K562 (cell line): ENCODE results near the gene HACD1. TPM values are rescaled to one million over a fixed set of nuclear protein-coding genes. Genes with fewer than 3 reads are reported as not detected.

Experiments
- CHD1 ChIP-seq: fragments of 200-600 bp; sonication (generic); IDR thresholded peaks from one replicate; pipeline ENCODE4 v1.6.1; 2012; ENCODE audit warnings: mild to moderate bottlenecking, moderate library complexity, low read length, inconsistent platforms
- ESRRA ChIP-seq: fragments of 450-650 bp; IDR thresholded peaks from 2 replicates; pipeline ENCODE4 v1.6.1; 2014; ENCODE audit warnings: low read depth, mild to moderate bottlenecking, moderate library complexity, borderline replicate concordance
- GATAD2A ChIP-seq: fragments of 450-650 bp; IDR thresholded peaks from 2 replicates; pipeline ENCODE4 v1.6.1; 2017
- GTF2A2 ChIP-seq: IDR thresholded peaks from 2 replicates; pipeline ENCODE4 v1.6.1; 2016; ENCODE audit warnings: mild to moderate bottlenecking, missing genetic modification characterization, missing compliant biosample characterization
- JUND ChIP-seq, 2 experiments: IDR thresholded peaks; 2 replicates in 1 of 2; 3 replicates in 1 of 2; pipeline ENCODE4 v1.6.1; 2011; ENCODE audit warnings: borderline replicate concordance in 2 of 2, low read depth in 2 of 2, low read length in 2 of 2, improper control_type of control experiment in 1 of 2, missing biosample characterization in 1 of 2, missing genetic modification characterization in 1 of 2, missing genetic modification reagents in 1 of 2
- KHSRP ChIP-seq: fragments of 450-650 bp; IDR thresholded peaks from 2 replicates; pipeline ENCODE4 v1.6.1; 2017
- KLF13 ChIP-seq: fragments of 450-650 bp; IDR thresholded peaks from 2 replicates; pipeline ENCODE4 v1.6.1; 2016; ENCODE audit warnings: missing genetic modification characterization, low read depth, mild to moderate bottlenecking, missing compliant biosample characterization, moderate library complexity, borderline replicate concordance
- NR1H2 ChIP-seq: sonication (generic); formaldehyde crosslinking; IDR thresholded peaks from 2 replicates; pipeline ENCODE4 v1.4.0; 2020; ENCODE audit warnings: mild to moderate bottlenecking, missing genetic modification reagents
- POLR2B ChIP-seq: fragments of 450-650 bp; IDR thresholded peaks from 2 replicates; pipeline ENCODE4 v1.6.1; 2018; ENCODE audit warnings: low read depth; ENCODE audit not compliant: partially characterized antibody
- TCF7 ChIP-seq: sonication (generic); IDR thresholded peaks from 2 replicates; pipeline ENCODE4 v1.6.1; 2016; ENCODE audit warnings: antibody characterized with exemption, borderline replicate concordance
- TEAD2 ChIP-seq: fragments of 450-650 bp; IDR thresholded peaks from 2 replicates; pipeline ENCODE4 v1.6.1; 2016; ENCODE audit warnings: missing genetic modification characterization, control low read depth, missing compliant biosample characterization
- XRCC5 ChIP-seq: fragments of 200-400 bp; formaldehyde crosslinking; IDR thresholded peaks from 2 replicates; pipeline ENCODE4 v1.6.1; 2017; ENCODE audit warnings: low read depth, mild to moderate bottlenecking, low read length
- ZEB2 ChIP-seq: fragments of 450-650 bp; IDR thresholded peaks from 2 replicates; pipeline ENCODE4 v1.6.1; 2016
- ZNF232 ChIP-seq: sonication (generic); formaldehyde crosslinking; IDR thresholded peaks from 2 replicates; pipeline ENCODE4 v1.8.0; 2022; ENCODE audit warnings: mild to moderate bottlenecking, missing genetic modification reagents
- ZNF3 ChIP-seq: fragments of 250-450 bp; sonication (Bioruptor Pico); IDR thresholded peaks from 2 replicates; pipeline ENCODE4 v1.5.0; 2021; ENCODE audit warnings: mild to moderate bottlenecking, moderate library complexity
- ZNF561 ChIP-seq: fragments of 450-650 bp; formaldehyde crosslinking; conservative IDR thresholded peaks from 2 replicates; pipeline ENCODE4 v1.4.0; 2020; ENCODE audit warnings: mild to moderate bottlenecking, moderate library complexity
- ZNF586 ChIP-seq: fragments of 450-650 bp; formaldehyde crosslinking; conservative IDR thresholded peaks from 2 replicates; pipeline ENCODE4 v1.4.0; 2020; ENCODE audit warnings: mild to moderate bottlenecking, moderate library complexity
- polyA plus RNA-seq, 8 experiments: library from polyadenylated mRNA; depleted of rRNA in 4 of 8; stranded (reverse) in 5 of 8; unstranded in 3 of 8; fragments of >200 nt; fragmentation: Nextera tagmentation in 2 of 8; fragmentation: Illumina TruSeq in 1 of 8; extraction: Ambion mirVana in 2 of 8; extraction: Trizol in 1 of 8; gene quantifications; 2 replicates each; pipeline versions ENCODE4 v1.2.1 to v1.2.3, GENCODE V29; 2011 to 2014; ENCODE audit warnings: inconsistent platforms in 1 of 8, missing spikeins in 1 of 8
- total RNA-seq, 7 experiments: library from RNA; depleted of rRNA in 6 of 7; stranded (reverse); fragments of >200 nt in 6 of 7; fragmentation: Illumina TruSeq in 2 of 7; extraction: Trizol in 2 of 7; gene quantifications; 2 replicates each; pipeline versions ENCODE4 v1.2.1 to v1.2.3, GENCODE V29; 2011 to 2021; ENCODE audit warnings: low replicate concordance in 1 of 7
- TF ChIP-seq, protein P1 (sequence below), 3 experiments: fragments of 200-800 bp in 1 of 3; fragments of 250-450 bp in 1 of 3; fragments of 450-650 bp in 1 of 3; sonication (Bioruptor Pico) in 1 of 3; sonication (Bioruptor generic) in 1 of 3; formaldehyde crosslinking in 1 of 3; IDR thresholded peaks; 2 replicates each; pipeline versions ENCODE4 v1.6.1 to v1.8.0; 2016 to 2022; ENCODE audit warnings: mild to moderate bottlenecking in 2 of 3, missing genetic modification characterization in 2 of 3, missing compliant biosample characterization in 1 of 3, moderate library complexity in 1 of 3
- TF ChIP-seq, protein P2 (sequence below): fragments of 450-650 bp; IDR thresholded peaks from 2 replicates; pipeline ENCODE4 v1.6.1; 2017; ENCODE audit warnings: antibody characterized with exemption, mild to moderate bottlenecking
- TF ChIP-seq, protein P3 (sequence below), 3 experiments: fragments of 200-800 bp in 1 of 3; sonication (Bioruptor generic) in 1 of 3; sonication (generic) in 1 of 3; formaldehyde crosslinking in 1 of 3; IDR thresholded peaks; 2 replicates each; pipeline versions ENCODE4 v1.6.1 to v1.8.0; 2016 to 2022; ENCODE audit warnings: mild to moderate bottlenecking in 2 of 3, missing compliant biosample characterization in 2 of 3, missing genetic modification characterization in 2 of 3, missing genetic modification reagents in 1 of 3

HACD1 gene
- total and polyA plus RNA-seq, 9 of the 15 experiments (the other 6 are each of a cell fraction or from before 2014, with no cell fraction given) = 0.99 to 4.5 (median 2.4) TPM

DNA sequence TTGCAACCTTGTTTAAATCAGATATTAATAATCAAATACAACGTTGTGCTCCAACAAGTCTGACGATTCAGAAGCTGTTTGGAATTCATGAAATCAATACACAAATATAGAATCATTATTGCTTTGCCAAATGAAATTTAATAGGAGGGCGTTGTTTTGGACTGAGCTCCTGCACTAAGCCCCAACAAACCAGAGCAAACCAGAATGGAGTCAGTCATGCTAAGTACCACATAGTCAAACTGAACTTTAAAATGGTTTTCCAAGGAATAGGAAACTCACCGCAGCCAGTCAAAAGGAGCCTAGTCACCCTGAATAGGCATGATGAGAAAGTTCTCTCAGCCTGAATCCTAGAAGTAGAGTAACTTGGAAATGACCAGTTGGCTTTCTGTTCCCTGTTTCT is 53.7 kb downstream of the HACD1 start (continued):
- TF ChIP-seq JUND (IDR thresholded peaks at IDR 0.05; ENCODE audit: borderline replicate concordance, low read depth, low read length) = no peak
- TF ChIP-seq JUND (tag; IDR thresholded peaks at IDR 0.05; ENCODE audit: borderline replicate concordance, low read depth, low read length) = peak; percentile 59; the same call in 2 of the 3 replicates
- 0 out of 2 replicates have a peak, but pooled peaks have one; percentile 49 for TF ChIP-seq GATAD2A
- no peak for TF ChIP-seq ZNF586 (CRISPR knock-in tag)
- no peak for TF ChIP-seq ZNF232 (CRISPR knock-in tag)
- TF ChIP-seq GTF2A2 (tag) = 0 out of 2 replicates have a peak, but pooled peaks have one; percentile 51
- TF ChIP-seq KHSRP = no peak
- peak; percentile 68; the same call in 1 of the 2 replicates for TF ChIP-seq KLF13 (tag)
- TF ChIP-seq TCF7 = no peak
- TF ChIP-seq, protein P1, sequence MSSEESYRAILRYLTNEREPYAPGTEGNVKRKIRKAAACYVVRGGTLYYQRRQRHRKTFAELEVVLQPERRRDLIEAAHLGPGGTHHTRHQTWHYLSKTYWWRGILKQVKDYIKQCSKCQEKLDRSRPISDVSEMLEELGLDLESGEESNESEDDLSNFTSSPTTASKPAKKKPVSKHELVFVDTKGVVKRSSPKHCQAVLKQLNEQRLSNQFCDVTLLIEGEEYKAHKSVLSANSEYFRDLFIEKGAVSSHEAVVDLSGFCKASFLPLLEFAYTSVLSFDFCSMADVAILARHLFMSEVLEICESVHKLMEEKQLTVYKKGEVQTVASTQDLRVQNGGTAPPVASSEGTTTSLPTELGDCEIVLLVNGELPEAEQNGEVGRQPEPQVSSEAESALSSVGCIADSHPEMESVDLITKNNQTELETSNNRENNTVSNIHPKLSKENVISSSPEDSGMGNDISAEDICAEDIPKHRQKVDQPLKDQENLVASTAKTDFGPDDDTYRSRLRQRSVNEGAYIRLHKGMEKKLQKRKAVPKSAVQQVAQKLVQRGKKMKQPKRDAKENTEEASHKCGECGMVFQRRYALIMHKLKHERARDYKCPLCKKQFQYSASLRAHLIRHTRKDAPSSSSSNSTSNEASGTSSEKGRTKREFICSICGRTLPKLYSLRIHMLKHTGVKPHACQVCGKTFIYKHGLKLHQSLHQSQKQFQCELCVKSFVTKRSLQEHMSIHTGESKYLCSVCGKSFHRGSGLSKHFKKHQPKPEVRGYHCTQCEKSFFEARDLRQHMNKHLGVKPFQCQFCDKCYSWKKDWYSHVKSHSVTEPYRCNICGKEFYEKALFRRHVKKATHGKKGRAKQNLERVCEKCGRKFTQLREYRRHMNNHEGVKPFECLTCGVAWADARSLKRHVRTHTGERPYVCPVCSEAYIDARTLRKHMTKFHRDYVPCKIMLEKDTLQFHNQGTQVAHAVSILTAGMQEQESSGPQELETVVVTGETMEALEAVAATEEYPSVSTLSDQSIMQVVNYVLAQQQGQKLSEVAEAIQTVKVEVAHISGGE (CRISPR knock-in tag; IDR thresholded peaks at IDR 0.05) = no peak
- no peak for TF ChIP-seq ZEB2
- no peak for TF ChIP-seq ESRRA
- no peak for TF ChIP-seq XRCC5
- TF ChIP-seq, protein P2, sequence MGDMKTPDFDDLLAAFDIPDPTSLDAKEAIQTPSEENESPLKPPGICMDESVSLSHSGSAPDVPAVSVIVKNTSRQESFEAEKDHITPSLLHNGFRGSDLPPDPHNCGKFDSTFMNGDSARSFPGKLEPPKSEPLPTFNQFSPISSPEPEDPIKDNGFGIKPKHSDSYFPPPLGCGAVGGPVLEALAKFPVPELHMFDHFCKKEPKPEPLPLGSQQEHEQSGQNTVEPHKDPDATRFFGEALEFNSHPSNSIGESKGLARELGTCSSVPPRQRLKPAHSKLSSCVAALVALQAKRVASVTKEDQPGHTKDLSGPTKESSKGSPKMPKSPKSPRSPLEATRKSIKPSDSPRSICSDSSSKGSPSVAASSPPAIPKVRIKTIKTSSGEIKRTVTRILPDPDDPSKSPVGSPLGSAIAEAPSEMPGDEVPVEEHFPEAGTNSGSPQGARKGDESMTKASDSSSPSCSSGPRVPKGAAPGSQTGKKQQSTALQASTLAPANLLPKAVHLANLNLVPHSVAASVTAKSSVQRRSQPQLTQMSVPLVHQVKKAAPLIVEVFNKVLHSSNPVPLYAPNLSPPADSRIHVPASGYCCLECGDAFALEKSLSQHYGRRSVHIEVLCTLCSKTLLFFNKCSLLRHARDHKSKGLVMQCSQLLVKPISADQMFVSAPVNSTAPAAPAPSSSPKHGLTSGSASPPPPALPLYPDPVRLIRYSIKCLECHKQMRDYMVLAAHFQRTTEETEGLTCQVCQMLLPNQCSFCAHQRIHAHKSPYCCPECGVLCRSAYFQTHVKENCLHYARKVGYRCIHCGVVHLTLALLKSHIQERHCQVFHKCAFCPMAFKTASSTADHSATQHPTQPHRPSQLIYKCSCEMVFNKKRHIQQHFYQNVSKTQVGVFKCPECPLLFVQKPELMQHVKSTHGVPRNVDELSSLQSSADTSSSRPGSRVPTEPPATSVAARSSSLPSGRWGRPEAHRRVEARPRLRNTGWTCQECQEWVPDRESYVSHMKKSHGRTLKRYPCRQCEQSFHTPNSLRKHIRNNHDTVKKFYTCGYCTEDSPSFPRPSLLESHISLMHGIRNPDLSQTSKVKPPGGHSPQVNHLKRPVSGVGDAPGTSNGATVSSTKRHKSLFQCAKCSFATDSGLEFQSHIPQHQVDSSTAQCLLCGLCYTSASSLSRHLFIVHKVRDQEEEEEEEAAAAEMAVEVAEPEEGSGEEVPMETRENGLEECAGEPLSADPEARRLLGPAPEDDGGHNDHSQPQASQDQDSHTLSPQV = peak; percentile 99
- TF ChIP-seq TEAD2 (tag) = peak; percentile 68
- TF ChIP-seq ZNF3 (CRISPR knock-in tag) = no peak
- no peak for TF ChIP-seq CHD1
- no peak for TF ChIP-seq NR1H2 (CRISPR knock-in tag)
- no peak for TF ChIP-seq ZNF561 (CRISPR knock-in tag)
- TF ChIP-seq, protein P3, sequence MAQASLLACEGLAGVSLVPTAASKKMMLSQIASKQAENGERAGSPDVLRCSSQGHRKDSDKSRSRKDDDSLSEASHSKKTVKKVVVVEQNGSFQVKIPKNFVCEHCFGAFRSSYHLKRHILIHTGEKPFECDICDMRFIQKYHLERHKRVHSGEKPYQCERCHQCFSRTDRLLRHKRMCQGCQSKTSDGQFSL (CRISPR knock-in tag; IDR thresholded peaks at IDR 0.05) = no peak
- TF ChIP-seq, protein P3 (tag; IDR thresholded peaks at IDR 0.05) = peak in 1 of 2 experiments; percentile 84; a peak in 1 of 4 replicates
- TF ChIP-seq POLR2B = no peak
